K562 (cell line): Measurements from ENCODE around the gene TM9SF4. TPM values are rescaled to one million over a fixed set of nuclear protein-coding genes. Genes with fewer than 3 reads are reported as not detected.

Source experiments
- ATAC-seq: fragments of 200-7000 bp; cut with Tn5 transposase; 3 replicates; pipeline ENCODE4 v1.9.1; 2020; ENCODE audit warnings: moderate library complexity
- BruUV-seq: library from RNA; stranded (reverse); fragments of 400-500 nt; replicated peaks from 2 replicates; lab custom pipeline; 2021; lab: Mats Ljungman, UMichigan
- CTCF ChIA-PET: fragments of 300-600 bp; formaldehyde crosslinking; extraction: SDS; loops from one replicate; lab custom pipeline; 2021; ENCODE audit warnings: low intra/inter-chr PET ratio; lab: Yijun Ruan, JAX
- POLR2A ChIA-PET: fragments of 300-600, 350-650 bp; sonication (Branson Sonifier 250); formaldehyde crosslinking; extraction: SDS; loops from one replicate; lab custom pipeline; 2021; ENCODE audit warnings: antibody characterized with exemption, inconsistent platforms; lab: Yijun Ruan, JAX
- DNase-seq, 4 experiments: peaks; one replicate each; pipeline versions ENCODE4 v3.0.0 to v3.0.0-alpha.2; 2011 to 2018; ENCODE audit warnings: low spot score in 3 of 4, mixed read lengths in 3 of 4; ENCODE audit errors: extremely low read depth in 1 of 4
- FAIRE-seq: peaks from 2 replicates; lab custom pipeline; 2011; peaks lifted over from hg19 to GRCh38; lab: Jason Lieb, UNC
- H2AFZ ChIP-seq: 2 replicates; pipeline ENCODE4 v1.6.0; 2011; ENCODE audit warnings: low read depth, low read length, control low read depth, inconsistent platforms
- H3K27ac ChIP-seq: fragments of 200-600 bp; 3 replicates; pipeline ENCODE4 v1.8.0; 2011; ENCODE audit warnings: low read depth, mild to moderate bottlenecking, control low read depth, inconsistent platforms, low read length, moderate library complexity, mixed read lengths; ENCODE audit errors: extremely low read depth
- H3K27me3 ChIP-seq, 2 experiments: fragments of 300-600 bp in 1 of 2; 2 replicates in 1 of 2; 3 replicates in 1 of 2; pipeline versions ENCODE4 v1.6.0 to v1.8.0; 2011; ENCODE audit warnings: inconsistent platforms in 2 of 2, low read length in 2 of 2, mild to moderate bottlenecking in 1 of 2, mixed read lengths in 1 of 2, moderate library complexity in 1 of 2; ENCODE audit not compliant: control insufficient read depth in 2 of 2, insufficient read depth in 2 of 2
- H3K36me3 ChIP-seq: fragments of 300-600 bp; 3 replicates; pipeline ENCODE4 v1.8.0; 2011; ENCODE audit warnings: mild to moderate bottlenecking, low read length, inconsistent platforms; ENCODE audit not compliant: control insufficient read depth, insufficient read depth
- H3K4me1 ChIP-seq, 2 experiments: fragments of 200-600 bp in 1 of 2; replicated peaks in 1 of 2; 2 replicates in 1 of 2; 3 replicates in 1 of 2; pipeline versions ENCODE4 v1.5.1 to v1.8.0; 2011; ENCODE audit warnings: inconsistent platforms in 2 of 2, low read length in 2 of 2, mild to moderate bottlenecking in 1 of 2, mixed read lengths in 1 of 2, moderate library complexity in 1 of 2; ENCODE audit not compliant: control insufficient read depth in 2 of 2, insufficient read depth in 2 of 2
- H3K4me2 ChIP-seq: 2 replicates; pipeline ENCODE4 v1.6.1; 2011; ENCODE audit warnings: low read length, control low read depth, inconsistent platforms, mixed read lengths; ENCODE audit not compliant: insufficient read depth
- H3K4me3 ChIP-seq: fragments of 200-600 bp; sonication (generic), shearing (Covaris generic); 2 replicates; pipeline ENCODE4 v1.5.1; 2016; ENCODE audit warnings: control low read depth, inconsistent platforms
- H3K79me2 ChIP-seq: fragments of 200-600 bp; 3 replicates; pipeline ENCODE4 v1.8.0; 2011; ENCODE audit warnings: low read length, inconsistent platforms; ENCODE audit not compliant: control insufficient read depth, insufficient read depth
- H3K9ac ChIP-seq, 2 experiments: 2 replicates each; pipeline versions ENCODE4 v1.6.0 to v1.6.1; 2011; ENCODE audit warnings: low read depth in 2 of 2, low read length in 2 of 2, control low read depth in 1 of 2, inconsistent platforms in 1 of 2, mild to moderate bottlenecking in 1 of 2, mixed read lengths in 1 of 2; ENCODE audit not compliant: insufficient read depth in 1 of 2
- H3K9me1 ChIP-seq: one replicate; pipeline ENCODE4 v1.6.0; 2011; ENCODE audit warnings: inconsistent platforms, mild to moderate bottlenecking, low read length, moderate library complexity; ENCODE audit not compliant: control insufficient read depth, insufficient read depth
- H3K9me3 ChIP-seq: replicated peaks from 2 replicates; pipeline ENCODE4 v1.5.1; 2011; ENCODE audit warnings: low read depth, low read length, inconsistent platforms; ENCODE audit not compliant: control insufficient read depth, insufficient read depth
- H4K20me1 ChIP-seq: replicated peaks from 2 replicates; pipeline ENCODE4 v1.6.1; 2011; ENCODE audit warnings: low read length, inconsistent platforms, mixed read lengths; ENCODE audit not compliant: control insufficient read depth, insufficient read depth
- DPF2 ChIP-seq: fragments of 450-650 bp; IDR thresholded peaks from 2 replicates; pipeline ENCODE4 v1.6.1; 2016
- GATAD2A ChIP-seq: fragments of 450-650 bp; IDR thresholded peaks from 2 replicates; pipeline ENCODE4 v1.6.1; 2017
- RBM25 ChIP-seq: fragments of 200-400 bp; formaldehyde crosslinking; IDR thresholded peaks from 2 replicates; pipeline ENCODE4 v1.6.1; 2018; ENCODE audit warnings: low read length, low read depth, moderate library complexity; ENCODE audit not compliant: severe bottlenecking
- TOE1 ChIP-seq, 2 experiments: fragments of 450-650 bp in 1 of 2; sonication (generic) in 1 of 2; formaldehyde crosslinking in 1 of 2; IDR thresholded peaks; 2 replicates each; pipeline versions ENCODE4 v1.7.1 to v1.8.0; 2016 to 2022; ENCODE audit warnings: borderline replicate concordance in 2 of 2, mild to moderate bottlenecking in 2 of 2, antibody characterized with exemption in 1 of 2, inconsistent platforms in 1 of 2, low read depth in 1 of 2, missing genetic modification reagents in 1 of 2, moderate library complexity in 1 of 2
- WGBS: fragments of 100-300 bp; shearing (Covaris generic); methylation state at CpG from one replicate; pipeline ENCODE4 v1.1.6; 2016; ENCODE audit warnings: low coverage, mixed read lengths; ENCODE audit not compliant: insufficient coverage; ENCODE audit errors: missing lambda C conversion rate; 5-methylcytosine and 5-hydroxymethylcytosine counted together
- in situ Hi-C: fragments of 300-500 bp; cut with MboI; formaldehyde crosslinking; loops from 4 replicates; pipeline ENCODE4 v1.15.0; 2018; ENCODE audit warnings: inconsistent platforms, mixed read lengths
- intact Hi-C: fragments of 100-400 bp; cut with micrococcal nuclease; formaldehyde crosslinking; loops from 2 replicates; pipeline ENCODE4 v1.14.2; 2022
- polyA plus RNA-seq, 8 experiments: library from polyadenylated mRNA; depleted of rRNA in 4 of 8; stranded (reverse) in 5 of 8; unstranded in 3 of 8; fragments of >200 nt; fragmentation: Nextera tagmentation in 2 of 8; fragmentation: Illumina TruSeq in 1 of 8; extraction: Ambion mirVana in 2 of 8; extraction: Trizol in 1 of 8; gene quantifications; 2 replicates each; pipeline versions ENCODE4 v1.2.1 to v1.2.3, GENCODE V29; 2011 to 2014; ENCODE audit warnings: inconsistent platforms in 1 of 8, missing spikeins in 1 of 8
- total RNA-seq, 7 experiments: library from RNA; depleted of rRNA in 6 of 7; stranded (reverse); fragments of >200 nt in 6 of 7; fragmentation: Illumina TruSeq in 2 of 7; extraction: Trizol in 2 of 7; gene quantifications; 2 replicates each; pipeline versions ENCODE4 v1.2.1 to v1.2.3, GENCODE V29; 2011 to 2021; ENCODE audit warnings: low replicate concordance in 1 of 7
- TF ChIP-seq, protein P1 (sequence below): fragments of 250-450 bp; sonication (Bioruptor Pico); IDR thresholded peaks from 2 replicates; pipeline ENCODE4 v1.8.0; 2022; ENCODE audit warnings: moderate library complexity, mild to moderate bottlenecking, inconsistent platforms

TM9SF4 gene
- total and polyA plus RNA-seq, 9 of the 15 experiments (the other 6 are each of a cell fraction or from before 2014, with no cell fraction given): 14.5 to 46.3 (median 26.9) TPM

DNA sequence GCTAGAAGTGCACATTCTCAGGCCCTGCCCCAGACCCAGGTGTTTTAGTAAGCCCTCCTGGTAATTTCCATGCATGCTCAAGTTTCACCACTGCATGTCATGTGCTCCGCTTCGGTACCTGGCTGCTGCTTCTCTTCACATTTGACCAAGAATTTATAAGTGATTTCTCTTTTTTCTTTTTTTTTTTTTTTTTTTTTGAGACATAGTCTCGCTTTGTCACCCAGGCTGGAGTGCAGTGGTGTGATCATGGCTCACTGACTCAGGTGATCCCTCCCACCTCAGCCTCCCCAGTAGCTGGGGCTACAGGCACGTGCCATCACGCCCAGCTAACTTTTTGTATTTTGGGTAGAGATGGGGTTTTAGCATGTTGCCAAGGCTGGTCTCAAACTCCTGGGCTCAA lies 16.0 kb downstream of the TM9SF4 start:
- peaks cover 25% of the 10 kb centered on the region; the same call in 2 of the 3 replicates for H3K36me3 ChIP-seq
- ATAC-seq (no peak), FAIRE-seq (no peak), DNase-seq (no peak)
- BruUV-seq: no TSS peak
- H3K79me2 ChIP-seq: peaks cover 50% of the 10 kb centered on the region
- WGBS: 88% methylated on average over 4 of the region's 5 CpGs
- H3K9ac ChIP-seq: no peak overlapping the region
- H3K4me1 ChIP-seq: no peaks in the 10 kb centered on the region; a peak in 1 of 5 replicates
- no peak overlapping the region for H3K4me3 ChIP-seq
- no peaks in the 10 kb centered on the region for H3K27me3 ChIP-seq
- intact Hi-C loops (no loop called here), in situ Hi-C loops (no loop called here)
- TF ChIP-seq TOE1 (IDR thresholded peaks at IDR 0.05; ENCODE audit: borderline replicate concordance): no peak
- no peak for TF ChIP-seq TOE1 (CRISPR knock-in tag; IDR thresholded peaks at IDR 0.05; ENCODE audit: borderline replicate concordance, low read depth)
- TF ChIP-seq GATAD2A: no peak
- TF ChIP-seq, protein P1, sequence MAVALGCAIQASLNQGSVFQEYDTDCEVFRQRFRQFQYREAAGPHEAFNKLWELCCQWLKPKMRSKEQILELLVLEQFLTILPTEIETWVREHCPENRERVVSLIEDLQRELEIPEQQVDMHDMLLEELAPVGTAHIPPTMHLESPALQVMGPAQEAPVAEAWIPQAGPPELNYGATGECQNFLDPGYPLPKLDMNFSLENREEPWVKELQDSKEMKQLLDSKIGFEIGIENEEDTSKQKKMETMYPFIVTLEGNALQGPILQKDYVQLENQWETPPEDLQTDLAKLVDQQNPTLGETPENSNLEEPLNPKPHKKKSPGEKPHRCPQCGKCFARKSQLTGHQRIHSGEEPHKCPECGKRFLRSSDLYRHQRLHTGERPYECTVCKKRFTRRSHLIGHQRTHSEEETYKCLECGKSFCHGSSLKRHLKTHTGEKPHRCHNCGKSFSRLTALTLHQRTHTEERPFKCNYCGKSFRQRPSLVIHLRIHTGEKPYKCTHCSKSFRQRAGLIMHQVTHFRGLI: no peak
- peaks cover 12% of the 10 kb centered on the region; the same call in 1 of the 2 replicates for H4K20me1 ChIP-seq
- no peaks in the 10 kb centered on the region for H3K9me3 ChIP-seq
- H3K27ac ChIP-seq: no peak overlapping the region
- POLR2A ChIA-PET: interaction anchor here (0.9 kb wide), 1 partner anchor 18 kb away, joined by 3 read pairs; no protein-coding TSS in a partner anchor
- no peak overlapping the region for H3K4me2 ChIP-seq
- no peak overlapping the region for H2AFZ ChIP-seq
- CTCF ChIA-PET: no interaction called here
- H3K9me1 ChIP-seq: no peaks in the 10 kb centered on the region

DNA sequence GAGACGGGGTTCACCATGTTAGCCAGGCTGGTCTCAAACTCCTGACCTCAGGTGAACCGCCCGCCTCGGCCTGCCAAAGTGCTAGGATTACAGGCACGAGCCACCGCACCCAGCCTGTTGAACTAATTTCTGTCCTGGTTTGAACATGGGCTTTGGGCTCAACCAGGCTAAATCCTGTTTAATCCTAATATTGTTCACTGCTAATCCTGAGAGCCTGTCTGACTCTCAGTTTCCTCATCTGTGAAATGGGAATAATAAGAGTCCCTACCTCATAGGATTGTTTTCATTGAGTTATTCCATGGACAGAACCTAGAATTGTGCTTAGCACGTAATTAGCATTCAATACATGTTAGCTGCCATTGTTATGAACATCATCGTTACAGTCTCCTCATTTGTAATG lies 17.4 kb downstream of the TM9SF4 start:
- no TSS peak for BruUV-seq
- Histone ChIP-seq H3K79me2 (peaks cover 58% of the 10 kb centered on the region), H3K4me1 (no peaks in the 10 kb centered on the region), H3K36me3 (peaks cover 30% of the 10 kb centered on the region), H3K9ac (no peak overlapping the region), H3K4me2 (no peak overlapping the region), H3K9me1 (no peaks in the 10 kb centered on the region), H2AFZ (no peak overlapping the region), H3K9me3 (no peaks in the 10 kb centered on the region), H4K20me1 (peaks cover 22% of the 10 kb centered on the region), H3K27me3 (no peaks in the 10 kb centered on the region), H3K4me3 (no peak overlapping the region), H3K27ac (no peak overlapping the region)
- POLR2A ChIA-PET: no interaction called here
- TF ChIP-seq RBM25: peak; percentile 77
- no peak for TF ChIP-seq DPF2
- WGBS: 88% methylated on average over 8 of the region's 8 CpGs
- in situ Hi-C loops: no loop called here
- intact Hi-C loops: no loop called here
- DNase-seq: no peak
- no peak for ATAC-seq
- CTCF ChIA-PET: no interaction called here
- no peak for FAIRE-seq
